HCEC 1CT (cell line): ENCODE measurements around the gene ZBTB7C.

Experiments used
- DNase-seq: peaks from one replicate; pipeline ENCODE4 v3.0.0-alpha.2; 2017

The ZBTB7C gene

GRCh38 chr18:48073211-48073930 lies 335.8 kb downstream of the ZBTB7C start:
- no peak for DNase-seq

- no peak for DNase-seq
Measured at GRCh38 chr18:48072428-48073204, 336.6 kb downstream of the ZBTB7C start.

GRCh38 chr18:48068916-48069445 lies 340.2 kb downstream of the ZBTB7C start:
- DNase-seq, result no peak

GRCh38 chr18:48066225-48066652 lies 342.9 kb downstream of the ZBTB7C start:
- no peak for DNase-seq

GRCh38 chr18:48065601-48065995 lies 343.6 kb downstream of the ZBTB7C start:
- DNase-seq, result no peak

- DNase-seq, result no peak
Measured at GRCh38 chr18:48064978-48065600, 344.1 kb downstream of the ZBTB7C start.

- no peak for DNase-seq
Measured at GRCh38 chr18:48061781-48062570, 347.2 kb downstream of the ZBTB7C start.

- no peak for DNase-seq
Measured at GRCh38 chr18:48060970-48061369, 348.2 kb downstream of the ZBTB7C start.

- DNase-seq, result no peak
Measured at GRCh38 chr18:48060346-48060745, 348.8 kb downstream of the ZBTB7C start.

GRCh38 chr18:48059455-48060010 lies 349.6 kb downstream of the ZBTB7C start:
- DNase-seq, result no peak

- DNase-seq, result no peak
Measured at GRCh38 chr18:48058486-48058885, 350.7 kb downstream of the ZBTB7C start.

GRCh38 chr18:48057018-48057417 lies 352.2 kb downstream of the ZBTB7C start:
- DNase-seq, result no peak

GRCh38 chr18:48055351-48055750 lies 353.8 kb downstream of the ZBTB7C start:
- no peak for DNase-seq

- no peak for DNase-seq
Measured at GRCh38 chr18:48053881-48054816, 355.0 kb downstream of the ZBTB7C start.

- DNase-seq, result no peak
Measured at GRCh38 chr18:48052842-48053241, 356.3 kb downstream of the ZBTB7C start.

GRCh38 chr18:48051945-48052840 lies 357.0 kb downstream of the ZBTB7C start:
- no peak for DNase-seq

- no peak for DNase-seq
Measured at GRCh38 chr18:48050176-48050575, 359.0 kb downstream of the ZBTB7C start.

- no peak for DNase-seq
Measured at GRCh38 chr18:48049757-48050156, 359.4 kb downstream of the ZBTB7C start.

- DNase-seq, result no peak
Measured at GRCh38 chr18:48048251-48048650, 360.9 kb downstream of the ZBTB7C start.

GRCh38 chr18:48046843-48047242 lies 362.3 kb downstream of the ZBTB7C start:
- DNase-seq, result no peak
